Body of pancreas (tissue), 4 donors: ENCODE data around the gene HIF3A.

Experiments used
- CTCF ChIP-seq, 7 experiments: fragments of 450-650 bp in 4 of 7; fragments of 200-600 bp in 3 of 7; sonication (generic) in 3 of 7; IDR thresholded peaks; one replicate each; pipeline ENCODE4 v1.5.1; 2016 to 2019; ENCODE audit warnings: antibody characterized with exemption in 7 of 7
- POLR2A ChIP-seq, 3 donors: fragments of 450-650 bp; IDR thresholded peaks; one replicate each; pipeline ENCODE4 v1.6.1; 2016; ENCODE audit warnings: antibody characterized with exemption in 3 of 3, mild to moderate bottlenecking in 2 of 3

GRCh38 chr19:46303691-46304397, 7.0 kb downstream of the HIF3A start:
- TF ChIP-seq CTCF (IDR thresholded peaks at IDR 0.05) (no peak), POLR2A (IDR thresholded peaks at IDR 0.05) (peak in 1 of 3 donors; percentile 31)
